Osteoblast (primary cell): ENCODE results near the gene ADCY9. TPM values are rescaled to one million over a fixed set of nuclear protein-coding genes. Genes with fewer than 3 reads are reported as not detected.

ENCODE experiments used
- DNase-seq: peaks from one replicate; pipeline ENCODE4 v3.0.0; 2011; ENCODE audit warnings: low spot score, mixed read lengths; ENCODE audit not compliant: insufficient read length; ENCODE audit errors: missing footprints
- H2AFZ ChIP-seq: 2 replicates; pipeline ENCODE4 v1.6.0; 2011; ENCODE audit warnings: mild to moderate bottlenecking, low read length
- H3K27ac ChIP-seq: 2 replicates; pipeline ENCODE4 v1.5.1; 2011; ENCODE audit warnings: mild to moderate bottlenecking, low read depth, low read length, moderate library complexity
- H3K27me3 ChIP-seq: 2 replicates; pipeline ENCODE4 v1.6.0; 2012; ENCODE audit warnings: mild to moderate bottlenecking, control low read depth, inconsistent platforms, low read length, moderate library complexity; ENCODE audit not compliant: insufficient read depth
- H3K36me3 ChIP-seq: 2 replicates; pipeline ENCODE4 v1.5.1; 2011; ENCODE audit warnings: mild to moderate bottlenecking, low read length, control low read depth, moderate library complexity; ENCODE audit not compliant: insufficient read depth
- H3K4me1 ChIP-seq: 2 replicates; pipeline ENCODE4 v1.5.1; 2011; ENCODE audit warnings: mild to moderate bottlenecking, low read length, control low read depth, moderate library complexity; ENCODE audit not compliant: insufficient read depth
- H3K4me2 ChIP-seq: 2 replicates; pipeline ENCODE4 v1.6.0; 2011; ENCODE audit warnings: mild to moderate bottlenecking, low read length; ENCODE audit not compliant: insufficient read depth
- H3K4me3 ChIP-seq: fragments of 200-600 bp; sonication (generic); 3 replicates; pipeline ENCODE4 v1.5.1; 2012; ENCODE audit warnings: mild to moderate bottlenecking, low read length, inconsistent platforms; ENCODE audit not compliant: insufficient read depth
- H3K79me2 ChIP-seq: 2 replicates; pipeline ENCODE4 v1.6.0; 2012; ENCODE audit warnings: mild to moderate bottlenecking, low read length, control low read depth, inconsistent platforms; ENCODE audit not compliant: insufficient read depth
- H3K9me3 ChIP-seq: 2 replicates; pipeline ENCODE4 v1.5.1; 2011; ENCODE audit warnings: low read depth, low read length, control low read depth
- H4K20me1 ChIP-seq: 2 replicates; pipeline ENCODE4 v1.6.0; 2012; ENCODE audit warnings: mild to moderate bottlenecking, low read length, control low read depth; ENCODE audit not compliant: insufficient read depth
- total RNA-seq: library from RNA; depleted of rRNA; stranded (reverse); fragments of >200 nt; gene quantifications from 2 replicates; pipeline ENCODE4 v1.2.3, GENCODE V29; 2012
- TF ChIP-seq, protein P1 (sequence below): IDR thresholded peaks from 2 replicates; pipeline ENCODE4 v1.5.1; 2011; ENCODE audit warnings: mild to moderate bottlenecking, low read depth, low read length, moderate library complexity; ENCODE audit errors: extremely low read depth

The ADCY9 gene
- total RNA-seq, 1 donor = 29.3 TPM

DNA sequence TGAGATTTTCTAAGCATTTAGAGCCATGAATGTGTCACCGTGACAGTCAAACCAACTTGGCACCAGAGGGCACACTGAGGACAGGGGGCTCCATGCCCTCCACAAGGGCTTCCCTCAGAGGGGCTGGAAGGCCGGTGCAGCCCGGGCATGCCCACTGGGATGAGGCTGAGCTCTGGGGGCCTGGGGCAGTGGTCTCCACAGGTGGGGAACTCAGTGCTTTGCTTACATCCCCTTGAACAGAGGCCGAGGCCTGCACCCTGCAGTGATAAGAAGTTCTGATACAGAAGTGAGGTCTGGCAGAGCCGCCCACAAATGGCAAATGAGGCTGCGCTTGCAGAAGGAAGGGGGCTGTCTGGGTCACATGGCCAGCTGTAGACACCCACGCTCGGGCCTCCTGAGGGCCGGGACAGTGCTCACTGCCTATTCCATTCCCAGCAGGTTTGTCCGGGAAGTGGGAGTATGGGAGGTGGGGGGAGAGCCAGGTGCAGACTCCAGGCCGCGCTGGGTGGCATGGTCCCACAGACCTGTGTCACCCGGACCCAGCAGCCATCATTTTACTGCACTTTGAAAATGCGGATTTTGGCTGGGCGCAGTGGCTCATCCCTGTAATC, 118.9 kb downstream of the ADCY9 start:
- Histone ChIP-seq H3K9me3 (no peaks in the 10 kb centered on the region), H3K4me3 (no peak overlapping the region), H4K20me1 (no peaks in the 10 kb centered on the region), H3K79me2 (no peaks in the 10 kb centered on the region), H3K4me2 (no peak overlapping the region), H3K36me3 (no peaks in the 10 kb centered on the region), H3K4me1 (peaks cover 12% of the 10 kb centered on the region), H3K27ac (no peak overlapping the region), H3K27me3 (no peaks in the 10 kb centered on the region), H2AFZ (no peak overlapping the region)
- DNase-seq = peak; percentile 46
- TF ChIP-seq, protein P1, sequence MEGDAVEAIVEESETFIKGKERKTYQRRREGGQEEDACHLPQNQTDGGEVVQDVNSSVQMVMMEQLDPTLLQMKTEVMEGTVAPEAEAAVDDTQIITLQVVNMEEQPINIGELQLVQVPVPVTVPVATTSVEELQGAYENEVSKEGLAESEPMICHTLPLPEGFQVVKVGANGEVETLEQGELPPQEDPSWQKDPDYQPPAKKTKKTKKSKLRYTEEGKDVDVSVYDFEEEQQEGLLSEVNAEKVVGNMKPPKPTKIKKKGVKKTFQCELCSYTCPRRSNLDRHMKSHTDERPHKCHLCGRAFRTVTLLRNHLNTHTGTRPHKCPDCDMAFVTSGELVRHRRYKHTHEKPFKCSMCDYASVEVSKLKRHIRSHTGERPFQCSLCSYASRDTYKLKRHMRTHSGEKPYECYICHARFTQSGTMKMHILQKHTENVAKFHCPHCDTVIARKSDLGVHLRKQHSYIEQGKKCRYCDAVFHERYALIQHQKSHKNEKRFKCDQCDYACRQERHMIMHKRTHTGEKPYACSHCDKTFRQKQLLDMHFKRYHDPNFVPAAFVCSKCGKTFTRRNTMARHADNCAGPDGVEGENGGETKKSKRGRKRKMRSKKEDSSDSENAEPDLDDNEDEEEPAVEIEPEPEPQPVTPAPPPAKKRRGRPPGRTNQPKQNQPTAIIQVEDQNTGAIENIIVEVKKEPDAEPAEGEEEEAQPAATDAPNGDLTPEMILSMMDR = no peak

DNA sequence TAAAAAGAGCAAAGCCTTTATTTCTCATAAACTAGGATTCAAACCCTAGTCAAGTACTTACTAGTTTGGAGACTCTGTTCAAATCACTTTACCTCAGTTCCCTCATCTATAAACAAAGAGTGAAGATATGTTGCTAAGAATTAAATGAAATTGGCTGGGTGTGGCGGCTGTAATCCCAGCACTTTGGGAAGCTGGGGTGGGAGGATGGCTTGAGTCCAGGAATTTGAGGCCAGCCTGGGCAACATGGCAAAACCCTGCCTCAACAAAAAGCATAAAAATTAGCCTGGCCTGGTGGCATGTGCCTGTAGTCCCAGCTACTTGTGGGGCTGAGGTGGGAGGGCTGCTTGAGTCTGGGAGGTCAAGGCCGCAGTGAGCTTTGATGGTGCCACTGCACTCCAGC, 121.2 kb downstream of the ADCY9 start:
- Histone ChIP-seq H3K4me1 (peaks cover 12% of the 10 kb centered on the region), H2AFZ (no peak overlapping the region), H4K20me1 (no peaks in the 10 kb centered on the region), H3K79me2 (no peaks in the 10 kb centered on the region), H3K27ac (no peak overlapping the region), H3K27me3 (no peaks in the 10 kb centered on the region), H3K9me3 (no peaks in the 10 kb centered on the region), H3K36me3 (no peaks in the 10 kb centered on the region), H3K4me3 (no peak overlapping the region), H3K4me2 (no peak overlapping the region)
- TF ChIP-seq, protein P1 = no peak
- no peak for DNase-seq

DNA sequence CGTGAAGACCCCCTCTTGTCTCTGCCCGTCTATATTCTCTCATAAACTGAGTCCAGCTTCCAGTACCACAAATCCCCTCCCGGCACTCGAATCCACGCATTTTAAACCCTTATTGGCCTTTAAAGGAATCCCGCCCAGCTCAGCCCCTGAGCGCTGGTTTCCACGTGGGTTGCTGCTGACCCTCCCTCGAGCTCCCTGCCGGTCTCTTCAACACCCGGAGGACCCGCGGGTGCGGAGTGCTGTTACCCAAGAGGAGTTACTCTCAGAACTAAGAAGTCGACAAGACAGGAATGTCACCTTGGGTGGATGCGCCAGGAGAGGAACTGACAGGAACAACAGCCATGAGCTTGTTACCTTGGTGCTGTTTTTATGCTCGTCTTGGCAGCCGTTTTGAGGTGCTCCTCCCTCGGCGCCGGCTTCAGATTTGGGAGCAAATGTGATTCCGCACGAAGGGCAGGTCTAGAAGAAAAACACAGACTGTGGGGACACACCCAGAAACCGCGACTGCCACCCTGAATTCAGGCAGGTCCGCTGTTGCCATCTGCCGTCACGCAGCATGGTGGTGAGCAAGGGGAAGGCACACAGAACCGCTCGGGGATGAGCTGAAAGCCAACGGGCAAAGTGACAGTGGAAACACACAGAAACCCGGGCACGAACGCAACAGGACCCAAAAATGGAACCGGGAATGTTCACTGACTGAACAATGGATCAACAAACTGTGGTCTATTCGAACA, 123.0 kb downstream of the ADCY9 start:
- no peak overlapping the region for H3K4me2 ChIP-seq
- H2AFZ ChIP-seq = no peak overlapping the region
- H3K4me3 ChIP-seq = no peak overlapping the region
- no peaks in the 10 kb centered on the region for H3K4me1 ChIP-seq
- H3K36me3 ChIP-seq = no peaks in the 10 kb centered on the region
- H4K20me1 ChIP-seq = no peaks in the 10 kb centered on the region
- DNase-seq = peak; percentile 17
- H3K9me3 ChIP-seq = no peaks in the 10 kb centered on the region
- no peak overlapping the region for H3K27ac ChIP-seq
- H3K27me3 ChIP-seq = no peaks in the 10 kb centered on the region
- no peaks in the 10 kb centered on the region for H3K79me2 ChIP-seq
- TF ChIP-seq, protein P1 = no peak

DNA sequence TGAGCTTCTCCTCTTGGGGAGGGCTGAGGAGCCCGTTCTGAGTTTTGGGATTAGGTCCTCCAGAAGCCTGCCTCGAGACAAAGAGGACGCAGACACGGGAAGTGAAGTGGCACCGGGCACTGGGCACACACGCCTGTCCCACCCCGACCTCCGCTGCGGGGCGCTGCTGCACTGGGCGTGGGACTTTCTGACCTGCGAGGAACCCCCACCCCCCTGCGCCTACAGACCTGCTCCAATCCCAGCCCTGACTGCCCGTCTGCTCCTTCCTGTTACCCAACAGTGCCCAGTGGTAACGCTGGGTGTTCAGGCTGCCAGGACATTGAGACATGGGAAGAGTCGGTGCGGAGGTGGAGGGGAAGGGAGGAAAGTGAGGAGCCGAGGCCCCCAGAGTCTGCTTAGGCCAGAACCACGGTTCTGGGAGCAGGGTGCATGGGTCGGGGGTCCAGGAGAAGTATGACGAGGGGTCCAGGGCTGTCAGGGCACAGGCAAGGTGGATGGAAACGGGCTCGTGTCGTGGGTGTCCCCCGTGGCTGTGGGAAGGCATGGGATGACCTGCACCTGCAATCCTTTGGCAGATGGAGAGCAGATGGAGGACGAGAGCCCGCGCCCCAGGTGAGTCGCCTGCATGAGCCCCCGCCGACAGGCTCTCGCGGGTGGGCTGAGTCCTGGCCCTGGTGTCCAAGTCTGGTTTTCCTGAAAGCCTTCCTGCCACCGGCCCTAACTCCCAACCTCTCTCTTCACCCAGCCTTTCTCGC, 123.8 kb downstream of the ADCY9 start:
- no peak overlapping the region for H3K4me2 ChIP-seq
- H3K27me3 ChIP-seq = no peaks in the 10 kb centered on the region
- no peaks in the 10 kb centered on the region for H3K36me3 ChIP-seq
- no peaks in the 10 kb centered on the region for H3K79me2 ChIP-seq
- H4K20me1 ChIP-seq = no peaks in the 10 kb centered on the region
- DNase-seq = peak; percentile 37
- H2AFZ ChIP-seq = no peak overlapping the region
- no peaks in the 10 kb centered on the region for H3K4me1 ChIP-seq
- TF ChIP-seq, protein P1 = no peak
- no peak overlapping the region for H3K4me3 ChIP-seq
- no peaks in the 10 kb centered on the region for H3K9me3 ChIP-seq
- no peak overlapping the region for H3K27ac ChIP-seq
